Measurements from ENCODE around the gene TMEM106C. TPM values are rescaled to one million over a fixed set of nuclear protein-coding genes. Genes with fewer than 3 reads are reported as not detected.

TMEM106C gene
- total RNA-seq, 1 donor from 2014 or later, result 37.5 TPM

- no peak for DNase-seq (ENCODE audit: low spot score)
- intact Hi-C loops (cut with DNase I), result no loop called here
Measured at GRCh38 chr12:47977046-47977771, 13.8 kb downstream of the TMEM106C start.

GRCh38 chr12:47977772-47978597, 14.6 kb downstream of the TMEM106C start:
- DNase-seq (ENCODE audit: low spot score), result no peak
- intact Hi-C loops (cut with DNase I), result no loop called here

- intact Hi-C loops (cut with DNase I), result no loop called here
- DNase-seq (ENCODE audit: low spot score), result no peak
Measured at GRCh38 chr12:47978598-47978873, 15.1 kb downstream of the TMEM106C start.

GRCh38 chr12:47979166-47979565, 15.8 kb downstream of the TMEM106C start:
- no peak for DNase-seq (ENCODE audit: low spot score)
- intact Hi-C loops (cut with DNase I), result no loop called here

- DNase-seq (ENCODE audit: low spot score), result no peak
Measured at GRCh38 chr12:47979686-47980085, 16.3 kb downstream of the TMEM106C start.

GRCh38 chr12:47980197-47980596, 16.8 kb downstream of the TMEM106C start:
- intact Hi-C loops (cut with DNase I), result no loop called here

More at GRCh38 chr12:47979686-47980085, 16.3 kb downstream of the TMEM106C start:
- intact Hi-C loops (cut with DNase I), result no loop called here

GRCh38 chr12:47980779-47981495, 17.5 kb downstream of the TMEM106C start:
- DNase-seq (ENCODE audit: low spot score), result no peak
- intact Hi-C loops (cut with DNase I), result no loop called here

More at GRCh38 chr12:47980197-47980596, 16.8 kb downstream of the TMEM106C start:
- no peak for DNase-seq (ENCODE audit: low spot score)

GRCh38 chr12:47981496-47982260, 18.3 kb downstream of the TMEM106C start:
- no peak for DNase-seq (ENCODE audit: low spot score)
- intact Hi-C loops (cut with DNase I), result no loop called here

- intact Hi-C loops (cut with DNase I), result no loop called here
- no peak for DNase-seq (ENCODE audit: low spot score)
Measured at GRCh38 chr12:47982311-47982710, 18.9 kb downstream of the TMEM106C start.

- intact Hi-C loops (cut with DNase I), result no loop called here
- no peak for DNase-seq (ENCODE audit: low spot score)
Measured at GRCh38 chr12:47982770-47983169, 19.4 kb downstream of the TMEM106C start.

GRCh38 chr12:47983541-47984115, 20.2 kb downstream of the TMEM106C start:
- intact Hi-C loops (cut with DNase I), result no loop called here
- DNase-seq (ENCODE audit: low spot score), result no peak

- DNase-seq (ENCODE audit: low spot score), result no peak
- intact Hi-C loops (cut with DNase I), result no loop called here
Measured at GRCh38 chr12:47984331-47984801, 21.0 kb downstream of the TMEM106C start.

GRCh38 chr12:47985596-47986290, 22.3 kb downstream of the TMEM106C start:
- intact Hi-C loops (cut with DNase I), result no loop called here
- no peak for DNase-seq (ENCODE audit: low spot score)

- DNase-seq (ENCODE audit: low spot score), result no peak
- intact Hi-C loops (cut with DNase I), result no loop called here
Measured at GRCh38 chr12:47986291-47986660, 22.9 kb downstream of the TMEM106C start.

- intact Hi-C loops (cut with DNase I), result no loop called here
- DNase-seq (ENCODE audit: low spot score), result no peak
Measured at GRCh38 chr12:47986832-47987231, 23.4 kb downstream of the TMEM106C start.

GRCh38 chr12:47987411-47988072, 24.1 kb downstream of the TMEM106C start:
- no peak for DNase-seq (ENCODE audit: low spot score)
- intact Hi-C loops (cut with DNase I), result no loop called here

GRCh38 chr12:47988073-47989022, 25.0 kb downstream of the TMEM106C start:
- intact Hi-C loops (cut with DNase I), result no loop called here
- DNase-seq (ENCODE audit: low spot score), result no peak
